Measurements from ENCODE around the gene EEF1A2.
A peak's percentile ranks its signal among the peaks of the same experiment; 100 is the strongest.

Gene EEF1A2

GRCh38 chr20:63519668-63520503, 21.0 kb upstream of the EEF1A2 start:
- peak; percentile 56 for DNase-seq

- no peak for DNase-seq
These were observed 20.2 kb upstream of the EEF1A2 start for GRCh38 chr20:63518946-63519667.

GRCh38 chr20:63518351-63518861, 19.5 kb upstream of the EEF1A2 start:
- no peak for DNase-seq

- peak; percentile 58 for DNase-seq
These were observed 18.8 kb upstream of the EEF1A2 start for GRCh38 chr20:63517376-63518309.

- DNase-seq, result peak; percentile 80
These were observed 15.6 kb upstream of the EEF1A2 start for GRCh38 chr20:63514520-63514919.

GRCh38 chr20:63513207-63513606, 14.3 kb upstream of the EEF1A2 start:
- DNase-seq, result no peak

GRCh38 chr20:63509088-63509564, 10.2 kb upstream of the EEF1A2 start:
- peak; percentile 38 for DNase-seq

GRCh38 chr20:63508072-63508768, 9.3 kb upstream of the EEF1A2 start:
- peak; percentile 62 for DNase-seq

GRCh38 chr20:63507083-63507743, 8.3 kb upstream of the EEF1A2 start:
- DNase-seq, result no peak

- DNase-seq, result no peak
These were observed 6.8 kb upstream of the EEF1A2 start for GRCh38 chr20:63505723-63506122.

GRCh38 chr20:63505281-63505680, 6.4 kb upstream of the EEF1A2 start:
- DNase-seq, result no peak

GRCh38 chr20:63504642-63505041, 5.8 kb upstream of the EEF1A2 start:
- DNase-seq, result no peak

GRCh38 chr20:63503524-63503923, 4.6 kb upstream of the EEF1A2 start:
- DNase-seq, result no peak

- DNase-seq, result no peak
These were observed 3.8 kb upstream of the EEF1A2 start for GRCh38 chr20:63502671-63503172.

- DNase-seq, result peak; percentile 93
These were observed 3.2 kb upstream of the EEF1A2 start for GRCh38 chr20:63501818-63502670.

GRCh38 chr20:63500902-63501817, 2.3 kb upstream of the EEF1A2 start:
- no peak for DNase-seq

GRCh38 chr20:63500151-63500901, 1.4 kb upstream of the EEF1A2 start:
- no peak for DNase-seq

- no peak for DNase-seq
These were observed 571 bp upstream of the EEF1A2 start for GRCh38 chr20:63499338-63499969.

Data from RPMI8226 (cell line).